ENCODE measurements around the gene HOXA6.

GRCh38 chr7:27146491-27147198 is 929 bp downstream of the HOXA6 start:
- TF ChIP-seq CTCF (IDR thresholded peaks at IDR 0.05), result no peak
- no peak for TF ChIP-seq POLR2A (IDR thresholded peaks at IDR 0.05)

Measured in heart left ventricle (tissue), 13 donors.